CD4-positive, alpha-beta T cell treated with Interleukin-21 for 1 hour (primary cell): ENCODE data around the gene LPCAT3.

Source experiments
- DNase-seq: peaks from one replicate; pipeline ENCODE4 v3.0.0-alpha.2; 2020

Gene LPCAT3

GRCh38 chr12:6935371-6936193 is 82.7 kb downstream of the LPCAT3 start:
- no peak for DNase-seq

- no peak for DNase-seq
These were observed 84.2 kb downstream of the LPCAT3 start for GRCh38 chr12:6934110-6934509.

- DNase-seq = no peak
These were observed 85.5 kb downstream of the LPCAT3 start for GRCh38 chr12:6932766-6933165.

- DNase-seq = no peak
These were observed 88.5 kb downstream of the LPCAT3 start for GRCh38 chr12:6929466-6930452.

DNA sequence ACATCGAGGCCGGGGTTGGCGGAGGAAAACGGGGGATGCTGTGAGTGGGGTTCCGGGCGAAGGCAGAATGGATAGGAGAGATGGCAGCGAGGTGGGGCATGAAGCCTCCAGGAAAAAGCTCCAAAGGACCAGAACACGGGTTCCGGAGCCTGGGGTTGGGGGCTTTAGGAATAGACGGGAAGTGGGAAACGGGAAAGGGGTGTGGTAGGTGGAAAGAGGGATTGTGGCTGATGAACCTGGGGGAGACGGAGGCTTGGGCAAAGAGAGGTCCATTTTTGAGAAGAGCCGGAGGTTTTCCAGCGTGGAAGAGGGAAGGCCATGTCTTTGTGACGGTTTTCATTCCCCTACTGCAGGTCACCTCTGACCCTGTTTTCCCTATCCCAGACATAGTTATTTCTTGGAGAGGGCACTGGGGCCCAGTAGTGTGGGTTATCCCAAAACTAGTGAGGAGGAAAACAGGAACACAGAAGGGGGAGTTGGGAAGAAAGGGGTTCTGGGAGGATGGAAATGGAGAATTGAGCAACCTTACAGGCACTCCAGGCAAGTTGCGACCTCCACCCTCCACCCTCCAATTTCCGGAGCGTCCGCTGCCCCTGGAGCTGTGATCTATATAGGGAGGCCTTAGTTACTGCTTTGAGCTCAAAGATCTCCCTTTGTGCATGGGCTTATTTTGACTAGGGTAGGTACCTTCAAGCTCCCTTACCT is 89.4 kb downstream of the LPCAT3 start:
- no peak for DNase-seq

- no peak for DNase-seq
These were observed 90.1 kb downstream of the LPCAT3 start for GRCh38 chr12:6928022-6928702.

DNA sequence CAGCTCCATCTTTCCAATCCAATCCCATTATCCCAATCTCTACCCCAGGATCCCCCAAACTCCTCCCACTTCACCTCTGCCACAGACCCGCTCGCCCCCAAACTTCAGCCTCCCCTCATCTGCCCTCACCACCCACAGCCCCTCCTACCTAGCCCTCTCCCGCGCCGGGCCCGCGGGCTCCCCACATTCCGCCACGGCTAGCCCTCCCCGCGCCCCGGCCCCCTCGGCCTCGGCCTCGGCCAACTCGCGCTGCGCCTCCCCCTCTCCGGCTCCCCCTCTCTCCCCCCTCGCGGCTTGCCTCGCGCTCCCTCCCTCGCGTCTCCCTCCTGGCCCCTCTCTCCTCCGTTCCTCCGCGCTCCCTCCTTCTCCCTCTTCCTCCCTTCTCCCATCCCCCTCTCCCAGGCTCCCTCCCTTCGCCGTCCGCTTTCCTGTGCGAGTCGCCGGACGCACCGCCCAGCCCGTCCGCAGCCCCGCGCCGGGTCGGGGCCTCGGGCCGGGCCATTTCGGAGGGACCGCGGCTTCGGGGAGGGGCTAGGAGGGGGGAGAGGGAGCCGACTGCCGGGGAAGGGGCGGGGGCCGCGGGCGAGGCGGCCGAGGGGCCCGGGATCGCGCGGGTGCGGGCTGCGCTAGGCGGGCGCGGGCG is 90.8 kb downstream of the LPCAT3 start, which contains the start of gene ATN1:
ATN1 (plus strand) TSS at position 581 of the 643 bp plus-strand sequence. CDS start 6,043 bp downstream, outside the sequence.
- DNase-seq = peak; percentile 57
